Measurements from ENCODE around the gene TACO1. TPM values are rescaled to one million over a fixed set of nuclear protein-coding genes. Genes with fewer than 3 reads are reported as not detected.

TACO1 gene
- total RNA-seq, 1 donor from 2014 or later: 19.5 TPM

DNA sequence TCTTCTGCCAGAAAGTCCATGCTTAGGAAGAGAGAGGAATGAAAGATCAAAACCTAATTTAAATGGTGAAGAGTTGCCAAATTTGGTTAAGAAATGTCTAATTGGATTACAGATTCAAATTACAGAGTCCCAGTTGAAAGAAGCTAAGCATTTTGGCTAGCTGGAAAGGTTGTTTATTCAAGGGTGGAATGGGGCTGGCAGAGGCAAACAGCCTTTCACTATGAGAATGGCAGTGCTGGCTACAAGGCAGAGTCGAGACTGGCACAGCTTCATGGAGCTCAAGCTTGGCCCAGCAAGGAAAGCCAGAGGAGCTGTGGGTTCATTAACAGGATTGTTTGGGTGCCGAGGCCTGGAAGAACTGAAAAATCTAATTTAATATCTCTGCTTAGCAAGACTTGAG, 35.1 kb downstream of the TACO1 start:
- Mint-ChIP-seq H3K27ac (ENCODE audit: unreplicated experiment) (no peak overlapping the region), H3K9me3 (ENCODE audit: unreplicated experiment) (no peaks in the 10 kb centered on the region), H3K4me3 (ENCODE audit: unreplicated experiment) (no peak overlapping the region), H3K27me3 (ENCODE audit: low read depth, unreplicated experiment) (no peaks in the 10 kb centered on the region), H3K4me1 (ENCODE audit: low read depth, unreplicated experiment) (peaks cover 16% of the 10 kb centered on the region), H3K36me3 (ENCODE audit: low read depth, unreplicated experiment) (peaks cover 8% of the 10 kb centered on the region)
- H3K4me3 ChIP-seq (ENCODE audit: insufficient read depth, low read depth, low read length): no peak overlapping the region
- H4K20me1 ChIP-seq (ENCODE audit: insufficient read depth, low read length): peaks cover 17% of the 10 kb centered on the region
- no peaks in the 10 kb centered on the region for H3K27me3 ChIP-seq (ENCODE audit: insufficient read depth, low read length)
- DNase-seq (ENCODE audit: low read depth) (no peak), FAIRE-seq (no peak)
- no peak overlapping the region for H3K27ac ChIP-seq (ENCODE audit: low read depth, low read length)
- peaks cover 15% of the 10 kb centered on the region for H3K79me2 ChIP-seq (ENCODE audit: insufficient read depth, low read length)
- no peak overlapping the region for H3K9ac ChIP-seq (ENCODE audit: low read length)
- TF ChIP-seq, protein P1, sequence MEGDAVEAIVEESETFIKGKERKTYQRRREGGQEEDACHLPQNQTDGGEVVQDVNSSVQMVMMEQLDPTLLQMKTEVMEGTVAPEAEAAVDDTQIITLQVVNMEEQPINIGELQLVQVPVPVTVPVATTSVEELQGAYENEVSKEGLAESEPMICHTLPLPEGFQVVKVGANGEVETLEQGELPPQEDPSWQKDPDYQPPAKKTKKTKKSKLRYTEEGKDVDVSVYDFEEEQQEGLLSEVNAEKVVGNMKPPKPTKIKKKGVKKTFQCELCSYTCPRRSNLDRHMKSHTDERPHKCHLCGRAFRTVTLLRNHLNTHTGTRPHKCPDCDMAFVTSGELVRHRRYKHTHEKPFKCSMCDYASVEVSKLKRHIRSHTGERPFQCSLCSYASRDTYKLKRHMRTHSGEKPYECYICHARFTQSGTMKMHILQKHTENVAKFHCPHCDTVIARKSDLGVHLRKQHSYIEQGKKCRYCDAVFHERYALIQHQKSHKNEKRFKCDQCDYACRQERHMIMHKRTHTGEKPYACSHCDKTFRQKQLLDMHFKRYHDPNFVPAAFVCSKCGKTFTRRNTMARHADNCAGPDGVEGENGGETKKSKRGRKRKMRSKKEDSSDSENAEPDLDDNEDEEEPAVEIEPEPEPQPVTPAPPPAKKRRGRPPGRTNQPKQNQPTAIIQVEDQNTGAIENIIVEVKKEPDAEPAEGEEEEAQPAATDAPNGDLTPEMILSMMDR (IDR thresholded peaks at IDR 0.05; ENCODE audit: insufficient read depth, low read depth, low read length): no peak
- no peak for TF ChIP-seq EZH2 (IDR thresholded peaks at IDR 0.05; ENCODE audit: insufficient read depth, low read length)
- no peak overlapping the region for H2AFZ ChIP-seq (ENCODE audit: low read depth, low read length)
- H3K4me2 ChIP-seq (ENCODE audit: low read length): no peak overlapping the region
- H3K9me3 ChIP-seq (ENCODE audit: insufficient read depth, low read depth, low read length): no peaks in the 10 kb centered on the region
- peaks cover 4% of the 10 kb centered on the region for H3K36me3 ChIP-seq (ENCODE audit: insufficient read depth, low read length)
- peaks cover 4% of the 10 kb centered on the region for H3K4me1 ChIP-seq (ENCODE audit: insufficient read depth, low read length)

DNA sequence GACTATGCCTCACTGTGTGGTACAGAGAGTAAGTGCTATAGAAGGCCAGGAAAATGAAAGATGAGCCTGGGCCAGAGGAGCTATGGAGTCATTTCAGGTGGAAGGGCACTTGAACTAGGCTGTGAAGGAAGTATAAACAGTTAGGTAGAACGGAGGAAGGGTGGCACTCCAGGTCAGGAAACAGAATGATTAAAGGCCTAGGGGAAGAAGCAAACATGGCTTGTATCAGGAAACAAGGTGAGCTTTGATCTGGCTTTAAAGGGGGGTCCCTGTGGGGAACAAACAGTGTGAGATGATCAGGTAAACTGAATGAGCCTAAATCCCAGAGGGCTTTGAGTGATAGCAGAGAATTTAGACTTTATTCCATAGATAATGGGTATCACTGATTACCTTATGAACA, 38.4 kb downstream of the TACO1 start:
- Histone ChIP-seq H3K79me2 (ENCODE audit: insufficient read depth, low read length) (no peaks in the 10 kb centered on the region), H3K27me3 (ENCODE audit: insufficient read depth, low read length) (no peaks in the 10 kb centered on the region), H3K4me1 (ENCODE audit: insufficient read depth, low read length) (peaks cover 2% of the 10 kb centered on the region), H2AFZ (ENCODE audit: low read depth, low read length) (no peak overlapping the region), H3K9ac (ENCODE audit: low read length) (no peak overlapping the region), H3K4me2 (ENCODE audit: low read length) (no peak overlapping the region), H3K36me3 (ENCODE audit: insufficient read depth, low read length) (peaks cover 4% of the 10 kb centered on the region), H4K20me1 (ENCODE audit: insufficient read depth, low read length) (no peaks in the 10 kb centered on the region), H3K27ac (ENCODE audit: low read depth, low read length) (no peak overlapping the region), H3K9me3 (ENCODE audit: insufficient read depth, low read depth, low read length) (no peaks in the 10 kb centered on the region), H3K4me3 (ENCODE audit: insufficient read depth, low read depth, low read length) (no peak overlapping the region)
- Mint-ChIP-seq H3K36me3 (ENCODE audit: low read depth, unreplicated experiment) (peaks cover 5% of the 10 kb centered on the region), H3K4me3 (ENCODE audit: unreplicated experiment) (no peak overlapping the region), H3K4me1 (ENCODE audit: low read depth, unreplicated experiment) (peaks cover 9% of the 10 kb centered on the region), H3K27ac (ENCODE audit: unreplicated experiment) (no peak overlapping the region), H3K27me3 (ENCODE audit: low read depth, unreplicated experiment) (no peaks in the 10 kb centered on the region), H3K9me3 (ENCODE audit: unreplicated experiment) (no peaks in the 10 kb centered on the region)
- DNase-seq (ENCODE audit: low read depth) (no peak), FAIRE-seq (no peak)
- TF ChIP-seq EZH2 (IDR thresholded peaks at IDR 0.05; ENCODE audit: insufficient read depth, low read length): no peak
- TF ChIP-seq, protein P1 (IDR thresholded peaks at IDR 0.05; ENCODE audit: insufficient read depth, low read depth, low read length): no peak

GRCh38 chr17:63640038-63640437, 39.3 kb downstream of the TACO1 start:
- Mint-ChIP-seq H3K4me3 (ENCODE audit: unreplicated experiment) (no peak overlapping the region), H3K27me3 (ENCODE audit: low read depth, unreplicated experiment) (no peaks in the 10 kb centered on the region), H3K36me3 (ENCODE audit: low read depth, unreplicated experiment) (peaks cover 5% of the 10 kb centered on the region), H3K9me3 (ENCODE audit: unreplicated experiment) (no peaks in the 10 kb centered on the region), H3K4me1 (ENCODE audit: low read depth, unreplicated experiment) (peaks cover 5% of the 10 kb centered on the region), H3K27ac (ENCODE audit: unreplicated experiment) (no peak overlapping the region)
- Histone ChIP-seq H3K79me2 (ENCODE audit: insufficient read depth, low read length) (no peaks in the 10 kb centered on the region), H3K4me3 (ENCODE audit: insufficient read depth, low read depth, low read length) (no peak overlapping the region), H3K4me2 (ENCODE audit: low read length) (no peak overlapping the region), H3K27me3 (ENCODE audit: insufficient read depth, low read length) (no peaks in the 10 kb centered on the region), H3K36me3 (ENCODE audit: insufficient read depth, low read length) (peaks cover 4% of the 10 kb centered on the region), H4K20me1 (ENCODE audit: insufficient read depth, low read length) (no peaks in the 10 kb centered on the region), H2AFZ (ENCODE audit: low read depth, low read length) (no peak overlapping the region), H3K27ac (ENCODE audit: low read depth, low read length) (no peak overlapping the region), H3K4me1 (ENCODE audit: insufficient read depth, low read length) (no peaks in the 10 kb centered on the region), H3K9ac (ENCODE audit: low read length) (no peak overlapping the region), H3K9me3 (ENCODE audit: insufficient read depth, low read depth, low read length) (no peaks in the 10 kb centered on the region)
- no peak for TF ChIP-seq EZH2 (IDR thresholded peaks at IDR 0.05; ENCODE audit: insufficient read depth, low read length)
- TF ChIP-seq, protein P1 (IDR thresholded peaks at IDR 0.05; ENCODE audit: insufficient read depth, low read depth, low read length): no peak
- DNase-seq (ENCODE audit: low read depth) (no peak), FAIRE-seq (no peak)

All from astrocyte (in vitro differentiated cells and primary cell).